GM21367 (cell line): Measurements from ENCODE around the gene VTI1A.

Experiments
- ATAC-seq: cut with Tn5 transposase; IDR thresholded peaks from one replicate; pipeline ENCODE4 v1.9.1; 2021; ENCODE audit not compliant: unreplicated experiment

Gene VTI1A

GRCh38 chr10:112821663-112822062 lies 374.6 kb downstream of the VTI1A start:
- ATAC-seq, result no peak

- no peak for ATAC-seq
Measured at GRCh38 chr10:112823007-112823406, 376.0 kb downstream of the VTI1A start.

GRCh38 chr10:112823604-112824003 lies 376.6 kb downstream of the VTI1A start:
- ATAC-seq, result no peak

GRCh38 chr10:112826018-112826697 lies 379.1 kb downstream of the VTI1A start:
- ATAC-seq, result no peak

- ATAC-seq, result no peak
Measured at GRCh38 chr10:112827086-112827485, 380.1 kb downstream of the VTI1A start.

GRCh38 chr10:112827951-112828350 lies 380.9 kb downstream of the VTI1A start:
- no peak for ATAC-seq

- ATAC-seq, result no peak
Measured at GRCh38 chr10:112831859-112832258, 384.8 kb downstream of the VTI1A start.

- ATAC-seq, result no peak
Measured at GRCh38 chr10:112832361-112832878, 385.4 kb downstream of the VTI1A start.

GRCh38 chr10:112832959-112833358 lies 385.9 kb downstream of the VTI1A start:
- no peak for ATAC-seq

- no peak for ATAC-seq
Measured at GRCh38 chr10:112834751-112835181, 387.8 kb downstream of the VTI1A start.

- ATAC-seq, result no peak
Measured at GRCh38 chr10:112835217-112835715, 388.3 kb downstream of the VTI1A start.

- no peak for ATAC-seq
Measured at GRCh38 chr10:112835944-112836451, 389.0 kb downstream of the VTI1A start.

GRCh38 chr10:112838784-112839481 lies 391.9 kb downstream of the VTI1A start:
- no peak for ATAC-seq

- no peak for ATAC-seq
Measured at GRCh38 chr10:112839928-112840654, 393.1 kb downstream of the VTI1A start.

GRCh38 chr10:112841549-112841948 lies 394.5 kb downstream of the VTI1A start:
- ATAC-seq, result no peak

- peak; percentile 86 for ATAC-seq
Measured at GRCh38 chr10:112842832-112843360, 395.9 kb downstream of the VTI1A start.

GRCh38 chr10:112843623-112844022 lies 396.6 kb downstream of the VTI1A start:
- ATAC-seq, result no peak

GRCh38 chr10:112844681-112845544 lies 397.9 kb downstream of the VTI1A start:
- ATAC-seq, result no peak

GRCh38 chr10:112847778-112848177 lies 400.8 kb downstream of the VTI1A start:
- ATAC-seq, result no peak

GRCh38 chr10:112848228-112848627 lies 401.2 kb downstream of the VTI1A start:
- ATAC-seq, result no peak
